IPS DF 6.9 (cell line): Measurements from ENCODE around the gene PDZD2.

ENCODE experiments used
- DNase-seq: peaks from one replicate; pipeline ENCODE4 v3.0.0-alpha.2; 2013; ENCODE audit warnings: low read depth, low spot score
- H3K27ac ChIP-seq: one replicate; pipeline ENCODE4 v1.5.1; 2013; ENCODE audit warnings: low read length, control low read depth
- H3K27me3 ChIP-seq: 2 replicates; pipeline ENCODE4 v1.6.1; 2013; ENCODE audit warnings: mild to moderate bottlenecking, low read length; ENCODE audit not compliant: control insufficient read depth, insufficient read depth
- H3K36me3 ChIP-seq: 2 replicates; pipeline ENCODE4 v1.6.1; 2013; ENCODE audit warnings: low read length; ENCODE audit not compliant: control insufficient read depth, insufficient read depth
- H3K4me1 ChIP-seq: 2 replicates; pipeline ENCODE4 v1.6.1; 2013; ENCODE audit warnings: low read length; ENCODE audit not compliant: control insufficient read depth, insufficient read depth
- H3K4me3 ChIP-seq: 2 replicates; pipeline ENCODE4 v1.5.1; 2013; ENCODE audit warnings: mild to moderate bottlenecking, low read length
- H3K9me3 ChIP-seq: 2 replicates; pipeline ENCODE4 v1.6.1; 2013; ENCODE audit warnings: low read length, inconsistent platforms; ENCODE audit not compliant: control insufficient read depth, insufficient read depth
- WGBS: extraction: QIAGEN DNeasy Blood & Tissue Kit; methylation state at CpG from one replicate; pipeline ENCODE4 v1.1.7; 2013; ENCODE audit warnings: mixed read lengths, missing lambda C conversion rate; ENCODE audit not compliant: insufficient read length, insufficient coverage; 5-methylcytosine and 5-hydroxymethylcytosine counted together

PDZD2 gene

GRCh38 chr5:32157078-32157477 is 518.1 kb downstream of the PDZD2 start:
- H3K27ac ChIP-seq: no peak overlapping the region
- H3K4me1 ChIP-seq: peaks cover 2% of the 10 kb centered on the region; the same call in 1 of the 2 replicates
- no peak for DNase-seq
- no peak overlapping the region for H3K4me3 ChIP-seq
- H3K36me3 ChIP-seq: no peaks in the 10 kb centered on the region
- H3K9me3 ChIP-seq: no peaks in the 10 kb centered on the region
- no CpG with 5 or more reads among the region's 4 CpGs for WGBS
- no peaks in the 10 kb centered on the region for H3K27me3 ChIP-seq

DNA sequence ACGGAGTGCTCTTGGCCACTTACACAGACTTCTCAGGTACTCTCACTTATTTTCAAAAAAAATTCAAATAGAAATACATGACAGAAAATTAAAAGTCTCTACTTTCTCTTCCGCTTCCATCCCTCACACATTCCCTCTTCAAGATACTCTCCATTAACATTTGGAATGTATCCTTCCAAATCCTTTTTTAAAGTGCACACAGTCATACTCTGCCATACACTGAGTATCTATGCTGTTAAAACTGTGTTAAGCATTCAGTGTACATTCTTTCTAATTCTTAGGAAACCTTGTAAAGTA is 519.7 kb downstream of the PDZD2 start:
- no peak overlapping the region for H3K4me3 ChIP-seq
- H3K27me3 ChIP-seq: no peaks in the 10 kb centered on the region
- no peak overlapping the region for H3K27ac ChIP-seq
- no peaks in the 10 kb centered on the region for H3K9me3 ChIP-seq
- no peak for DNase-seq
- peaks cover 2% of the 10 kb centered on the region; the same call in 1 of the 2 replicates for H3K4me1 ChIP-seq
- H3K36me3 ChIP-seq: no peaks in the 10 kb centered on the region
- 100% methylated on average over 1 of the region's 2 CpGs for WGBS

- whole genome bisulfite sequencing: no CpG with 5 or more reads among the region's 2 CpGs
Observed at GRCh38 chr5:32159328-32160072, 520.6 kb downstream of the PDZD2 start.

GRCh38 chr5:32160228-32160627 is 521.3 kb downstream of the PDZD2 start:
- H3K9me3 ChIP-seq: no peaks in the 10 kb centered on the region
- no peak overlapping the region for H3K4me3 ChIP-seq
- DNase-seq: no peak
- H3K36me3 ChIP-seq: no peaks in the 10 kb centered on the region
- no peaks in the 10 kb centered on the region for H3K27me3 ChIP-seq
- H3K27ac ChIP-seq: no peak overlapping the region
- peaks cover 2% of the 10 kb centered on the region; the same call in 1 of the 2 replicates for H3K4me1 ChIP-seq
- no CpG with 5 or more reads among the region's 1 CpG for WGBS

More at GRCh38 chr5:32159328-32160072, 520.6 kb downstream of the PDZD2 start:
- no peaks in the 10 kb centered on the region for H3K27me3 ChIP-seq
- no peaks in the 10 kb centered on the region for H3K9me3 ChIP-seq
- H3K4me3 ChIP-seq: no peak overlapping the region
- H3K36me3 ChIP-seq: no peaks in the 10 kb centered on the region
- DNase-seq: no peak
- H3K4me1 ChIP-seq: peaks cover 2% of the 10 kb centered on the region; the same call in 1 of the 2 replicates
- no peak overlapping the region for H3K27ac ChIP-seq
